ENCODE data around the gene ADAT2.

Gene ADAT2

DNA sequence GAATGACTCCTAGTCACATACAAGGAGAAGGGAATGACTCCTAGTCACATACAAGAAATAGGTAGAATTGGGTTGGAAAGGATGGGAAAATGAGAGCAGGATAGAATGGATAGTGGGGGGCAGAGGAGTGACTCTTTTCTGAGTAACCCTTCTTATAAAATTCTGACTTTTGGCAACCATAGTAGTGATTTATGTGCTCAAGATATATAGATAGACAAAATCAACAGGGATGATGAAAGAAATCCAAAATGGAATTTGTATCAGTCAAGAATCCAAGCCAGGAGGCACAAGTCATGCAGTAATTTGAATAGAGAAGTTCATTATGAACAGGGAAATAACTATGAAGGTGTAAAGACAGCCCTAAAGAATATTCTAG, 41.7 kb downstream of the ADAT2 start:
- no peak overlapping the region for H3K4me3 ChIP-seq (ENCODE audit: low read length in 2 of 2)

DNA sequence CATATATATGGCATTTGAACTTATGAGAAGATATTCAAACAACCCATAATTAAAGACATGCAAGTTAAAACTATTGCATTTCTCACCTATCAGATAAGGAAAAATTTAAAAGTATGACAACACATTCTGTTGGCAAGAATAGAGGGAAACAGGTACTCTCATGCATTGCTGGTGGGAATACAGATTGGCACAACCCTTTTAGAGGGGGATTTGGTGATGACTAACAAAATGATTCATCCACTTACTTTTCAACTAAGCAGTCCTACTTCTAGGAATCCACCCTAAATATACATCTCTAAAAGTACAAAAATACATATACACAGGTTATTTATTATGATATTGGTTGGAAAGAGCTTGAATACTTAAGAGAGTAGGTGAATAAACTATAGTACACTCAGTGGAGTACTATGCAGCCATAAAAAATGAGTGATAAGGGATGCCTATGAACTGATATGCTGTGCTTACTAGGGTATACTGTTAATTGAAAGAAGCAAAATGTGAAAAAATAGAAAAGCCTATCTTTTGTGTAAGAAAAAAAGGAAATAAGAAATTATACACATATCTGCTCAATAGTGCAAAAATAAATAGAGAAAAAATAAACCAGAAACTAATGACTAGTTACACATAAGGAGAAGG, 42.2 kb downstream of the ADAT2 start:
- H3K4me3 ChIP-seq (ENCODE audit: low read length in 2 of 2), result no peak overlapping the region
- H3K27ac ChIP-seq (ENCODE audit: low read depth in 2 of 2, low read length in 2 of 2), result no peak overlapping the region
- H3K4me1 ChIP-seq (ENCODE audit: control insufficient read depth in 2 of 2, insufficient read depth in 2 of 2, low read length in 2 of 2), result no peaks in the 10 kb centered on the region
- H3K27me3 ChIP-seq (ENCODE audit: control insufficient read depth in 2 of 2, insufficient read depth in 2 of 2, low read length in 2 of 2), result no peaks in the 10 kb centered on the region
- H3K9ac ChIP-seq (ENCODE audit: low read depth in 1 of 2, low read length in 2 of 2), result no peak overlapping the region
- H3K9me3 ChIP-seq (ENCODE audit: control insufficient read depth in 2 of 2, low read length in 2 of 2), result no peaks in the 10 kb centered on the region
- no peaks in the 10 kb centered on the region for H3K36me3 ChIP-seq (ENCODE audit: control insufficient read depth in 2 of 2, insufficient read depth in 2 of 2, low read length in 2 of 2)

More for the DNA sequence above, 41.7 kb downstream of the ADAT2 start:
- Histone ChIP-seq H3K27me3 (ENCODE audit: control insufficient read depth in 2 of 2, insufficient read depth in 2 of 2, low read length in 2 of 2) (no peaks in the 10 kb centered on the region), H3K9me3 (ENCODE audit: control insufficient read depth in 2 of 2, low read length in 2 of 2) (no peaks in the 10 kb centered on the region), H3K36me3 (ENCODE audit: control insufficient read depth in 2 of 2, insufficient read depth in 2 of 2, low read length in 2 of 2) (no peaks in the 10 kb centered on the region), H3K9ac (ENCODE audit: low read depth in 1 of 2, low read length in 2 of 2) (no peak overlapping the region), H3K4me1 (ENCODE audit: control insufficient read depth in 2 of 2, insufficient read depth in 2 of 2, low read length in 2 of 2) (no peaks in the 10 kb centered on the region), H3K27ac (ENCODE audit: low read depth in 2 of 2, low read length in 2 of 2) (no peak overlapping the region)

DNA sequence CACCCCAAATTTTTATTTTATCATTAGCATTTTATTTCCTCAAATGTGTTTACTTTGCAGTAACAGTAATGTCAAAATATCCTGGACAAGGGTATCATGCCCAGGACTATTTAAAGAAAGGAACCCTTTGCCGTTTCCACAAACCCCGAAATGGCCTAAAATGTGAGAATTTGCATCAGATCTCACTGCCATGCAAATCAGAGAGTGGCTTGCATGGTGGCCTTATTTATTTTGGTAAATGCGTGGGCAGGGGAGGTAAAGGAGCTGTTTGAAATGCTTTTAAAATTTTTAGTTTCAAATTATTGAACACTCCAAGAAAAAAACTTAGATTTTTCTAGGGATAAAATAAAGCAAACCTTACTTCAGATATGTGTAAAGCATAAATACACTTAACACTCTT, 43.8 kb downstream of the ADAT2 start:
- no peaks in the 10 kb centered on the region for H3K36me3 ChIP-seq (ENCODE audit: control insufficient read depth in 2 of 2, insufficient read depth in 2 of 2, low read length in 2 of 2)
- no peak overlapping the region for H3K27ac ChIP-seq (ENCODE audit: low read depth in 2 of 2, low read length in 2 of 2)
- no peak overlapping the region for H3K9ac ChIP-seq (ENCODE audit: low read depth in 1 of 2, low read length in 2 of 2)
- H3K4me1 ChIP-seq (ENCODE audit: control insufficient read depth in 2 of 2, insufficient read depth in 2 of 2, low read length in 2 of 2), result no peaks in the 10 kb centered on the region
- H3K4me3 ChIP-seq (ENCODE audit: low read length in 2 of 2), result no peak overlapping the region
- no peaks in the 10 kb centered on the region for H3K27me3 ChIP-seq (ENCODE audit: control insufficient read depth in 2 of 2, insufficient read depth in 2 of 2, low read length in 2 of 2)
- H3K9me3 ChIP-seq (ENCODE audit: control insufficient read depth in 2 of 2, low read length in 2 of 2), result no peaks in the 10 kb centered on the region

GRCh38 chr6:143405373-143406154, 44.9 kb downstream of the ADAT2 start:
- H3K4me3 ChIP-seq (ENCODE audit: low read length in 2 of 2), result no peak overlapping the region
- no peak overlapping the region for H3K9ac ChIP-seq (ENCODE audit: low read depth in 1 of 2, low read length in 2 of 2)
- H3K9me3 ChIP-seq (ENCODE audit: control insufficient read depth in 2 of 2, low read length in 2 of 2), result no peaks in the 10 kb centered on the region
- H3K27ac ChIP-seq (ENCODE audit: low read depth in 2 of 2, low read length in 2 of 2), result no peak overlapping the region
- H3K4me1 ChIP-seq (ENCODE audit: control insufficient read depth in 2 of 2, insufficient read depth in 2 of 2, low read length in 2 of 2), result peaks cover 0 to 4% of the 10 kb centered on the region in 2 donors
- no peaks in the 10 kb centered on the region for H3K27me3 ChIP-seq (ENCODE audit: control insufficient read depth in 2 of 2, insufficient read depth in 2 of 2, low read length in 2 of 2)
- no peaks in the 10 kb centered on the region for H3K36me3 ChIP-seq (ENCODE audit: control insufficient read depth in 2 of 2, insufficient read depth in 2 of 2, low read length in 2 of 2)

- no peak overlapping the region for H3K4me3 ChIP-seq (ENCODE audit: low read length in 2 of 2)
- H3K4me1 ChIP-seq (ENCODE audit: control insufficient read depth in 2 of 2, insufficient read depth in 2 of 2, low read length in 2 of 2), result peaks cover under 1 to 6% of the 10 kb centered on the region in 2 donors
- no peak overlapping the region for H3K9ac ChIP-seq (ENCODE audit: low read depth in 1 of 2, low read length in 2 of 2)
- no peaks in the 10 kb centered on the region for H3K27me3 ChIP-seq (ENCODE audit: control insufficient read depth in 2 of 2, insufficient read depth in 2 of 2, low read length in 2 of 2)
- no peaks in the 10 kb centered on the region for H3K9me3 ChIP-seq (ENCODE audit: control insufficient read depth in 2 of 2, low read length in 2 of 2)
- H3K36me3 ChIP-seq (ENCODE audit: control insufficient read depth in 2 of 2, insufficient read depth in 2 of 2, low read length in 2 of 2), result no peaks in the 10 kb centered on the region
- H3K27ac ChIP-seq (ENCODE audit: low read depth in 2 of 2, low read length in 2 of 2), result no peak overlapping the region
Measured at GRCh38 chr6:143402721-143403336, 47.7 kb downstream of the ADAT2 start.

- no peaks in the 10 kb centered on the region for H3K9me3 ChIP-seq (ENCODE audit: control insufficient read depth in 2 of 2, low read length in 2 of 2)
- no peak overlapping the region for H3K9ac ChIP-seq (ENCODE audit: low read depth in 1 of 2, low read length in 2 of 2)
- no peak overlapping the region for H3K4me3 ChIP-seq (ENCODE audit: low read length in 2 of 2)
- no peak overlapping the region for H3K27ac ChIP-seq (ENCODE audit: low read depth in 2 of 2, low read length in 2 of 2)
- no peaks in the 10 kb centered on the region for H3K36me3 ChIP-seq (ENCODE audit: control insufficient read depth in 2 of 2, insufficient read depth in 2 of 2, low read length in 2 of 2)
- H3K4me1 ChIP-seq (ENCODE audit: control insufficient read depth in 2 of 2, insufficient read depth in 2 of 2, low read length in 2 of 2), result peaks cover 6 to 15% of the 10 kb centered on the region in 2 donors
- no peaks in the 10 kb centered on the region for H3K27me3 ChIP-seq (ENCODE audit: control insufficient read depth in 2 of 2, insufficient read depth in 2 of 2, low read length in 2 of 2)
Measured at GRCh38 chr6:143401636-143402370, 48.7 kb downstream of the ADAT2 start.

GRCh38 chr6:143401068-143401446, 49.4 kb downstream of the ADAT2 start:
- H3K9me3 ChIP-seq (ENCODE audit: control insufficient read depth in 2 of 2, low read length in 2 of 2), result no peaks in the 10 kb centered on the region
- no peaks in the 10 kb centered on the region for H3K27me3 ChIP-seq (ENCODE audit: control insufficient read depth in 2 of 2, insufficient read depth in 2 of 2, low read length in 2 of 2)
- H3K9ac ChIP-seq (ENCODE audit: low read depth in 1 of 2, low read length in 2 of 2), result no peak overlapping the region
- H3K4me1 ChIP-seq (ENCODE audit: control insufficient read depth in 2 of 2, insufficient read depth in 2 of 2, low read length in 2 of 2), result peaks cover 7 to 16% of the 10 kb centered on the region in 2 donors
- H3K4me3 ChIP-seq (ENCODE audit: low read length in 2 of 2), result no peak overlapping the region
- H3K36me3 ChIP-seq (ENCODE audit: control insufficient read depth in 2 of 2, insufficient read depth in 2 of 2, low read length in 2 of 2), result no peaks in the 10 kb centered on the region
- no peak overlapping the region for H3K27ac ChIP-seq (ENCODE audit: low read depth in 2 of 2, low read length in 2 of 2)

DNA sequence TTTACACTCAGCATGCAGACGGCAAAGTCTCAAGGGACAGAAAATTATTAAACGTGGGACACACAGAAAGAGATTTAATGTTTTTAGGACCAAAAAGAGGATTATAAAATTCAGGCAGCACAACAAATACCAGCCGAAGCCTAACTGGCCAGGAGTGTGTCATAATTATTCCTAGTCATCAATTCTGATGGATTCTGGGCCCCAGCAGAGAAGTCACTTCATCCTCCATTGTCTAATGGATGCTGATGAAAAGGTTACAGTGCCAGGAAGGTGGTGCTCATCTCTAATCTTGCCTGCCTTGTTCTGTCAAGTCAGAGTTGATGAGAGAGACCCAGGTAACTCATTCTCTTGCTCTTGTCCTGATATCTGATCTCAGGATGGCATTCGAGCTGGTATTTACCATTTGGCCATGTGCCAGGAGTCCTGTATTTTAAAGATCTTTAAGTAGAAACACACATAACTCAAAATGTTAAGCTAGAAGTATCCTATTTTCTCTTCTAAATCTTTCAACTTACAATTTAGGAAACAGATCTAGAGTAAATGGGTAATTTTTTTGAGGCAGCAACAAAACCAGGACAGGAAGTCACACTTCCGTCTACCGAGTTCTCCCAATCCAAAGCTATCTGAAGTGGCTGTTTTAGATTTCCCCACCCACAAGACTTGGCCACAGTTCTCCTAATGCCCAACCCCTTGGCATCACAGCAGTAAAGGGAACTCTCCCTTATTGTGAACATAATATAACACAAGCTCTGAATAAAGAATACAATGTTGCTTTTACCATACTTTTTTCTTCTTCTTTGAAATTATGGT, 50.0 kb downstream of the ADAT2 start:
- H3K9me3 ChIP-seq (ENCODE audit: control insufficient read depth in 2 of 2, low read length in 2 of 2), result no peaks in the 10 kb centered on the region
- no peak overlapping the region for H3K9ac ChIP-seq (ENCODE audit: low read depth in 1 of 2, low read length in 2 of 2)
- no peaks in the 10 kb centered on the region for H3K36me3 ChIP-seq (ENCODE audit: control insufficient read depth in 2 of 2, insufficient read depth in 2 of 2, low read length in 2 of 2)
- H3K4me3 ChIP-seq (ENCODE audit: low read length in 2 of 2), result no peak overlapping the region
- peaks cover 7 to 16% of the 10 kb centered on the region in 2 donors for H3K4me1 ChIP-seq (ENCODE audit: control insufficient read depth in 2 of 2, insufficient read depth in 2 of 2, low read length in 2 of 2)
- H3K27me3 ChIP-seq (ENCODE audit: control insufficient read depth in 2 of 2, insufficient read depth in 2 of 2, low read length in 2 of 2), result no peaks in the 10 kb centered on the region
- H3K27ac ChIP-seq (ENCODE audit: low read depth in 2 of 2, low read length in 2 of 2), result no peak overlapping the region

GRCh38 chr6:143399775-143400174, 50.7 kb downstream of the ADAT2 start:
- H3K27me3 ChIP-seq (ENCODE audit: control insufficient read depth in 2 of 2, insufficient read depth in 2 of 2, low read length in 2 of 2), result no peaks in the 10 kb centered on the region
- H3K4me1 ChIP-seq (ENCODE audit: control insufficient read depth in 2 of 2, insufficient read depth in 2 of 2, low read length in 2 of 2), result peaks cover 7 to 16% of the 10 kb centered on the region in 2 donors
- no peaks in the 10 kb centered on the region for H3K36me3 ChIP-seq (ENCODE audit: control insufficient read depth in 2 of 2, insufficient read depth in 2 of 2, low read length in 2 of 2)
- no peak overlapping the region for H3K9ac ChIP-seq (ENCODE audit: low read depth in 1 of 2, low read length in 2 of 2)
- no peak overlapping the region for H3K4me3 ChIP-seq (ENCODE audit: low read length in 2 of 2)
- no peaks in the 10 kb centered on the region for H3K9me3 ChIP-seq (ENCODE audit: control insufficient read depth in 2 of 2, low read length in 2 of 2)
- H3K27ac ChIP-seq (ENCODE audit: low read depth in 2 of 2, low read length in 2 of 2), result no peak overlapping the region
